Choroid plexus epithelial cell (primary cell): ENCODE results near the gene CCDC117.
"Not testable (repeated sequence)": the region's sequence is repeated elsewhere in the genome, so short reads cannot be mapped to it uniquely, and the experiment has no call there.

Source experiments
- DNase-seq: peaks from one replicate; pipeline ENCODE4 v3.0.0-alpha.2; 2010; ENCODE audit warnings: low read depth
- H3K4me3 ChIP-seq: 2 replicates; pipeline ENCODE4 v1.5.1; 2011; ENCODE audit warnings: low read depth, mild to moderate bottlenecking, control low read depth, low read length, moderate library complexity
- TF ChIP-seq, protein P1 (sequence below): conservative IDR thresholded peaks from 2 replicates; pipeline ENCODE4 v1.5.1; 2011; ENCODE audit warnings: low read depth, mild to moderate bottlenecking, control low read depth, inconsistent platforms, low read length, moderate library complexity

The CCDC117 gene

DNA sequence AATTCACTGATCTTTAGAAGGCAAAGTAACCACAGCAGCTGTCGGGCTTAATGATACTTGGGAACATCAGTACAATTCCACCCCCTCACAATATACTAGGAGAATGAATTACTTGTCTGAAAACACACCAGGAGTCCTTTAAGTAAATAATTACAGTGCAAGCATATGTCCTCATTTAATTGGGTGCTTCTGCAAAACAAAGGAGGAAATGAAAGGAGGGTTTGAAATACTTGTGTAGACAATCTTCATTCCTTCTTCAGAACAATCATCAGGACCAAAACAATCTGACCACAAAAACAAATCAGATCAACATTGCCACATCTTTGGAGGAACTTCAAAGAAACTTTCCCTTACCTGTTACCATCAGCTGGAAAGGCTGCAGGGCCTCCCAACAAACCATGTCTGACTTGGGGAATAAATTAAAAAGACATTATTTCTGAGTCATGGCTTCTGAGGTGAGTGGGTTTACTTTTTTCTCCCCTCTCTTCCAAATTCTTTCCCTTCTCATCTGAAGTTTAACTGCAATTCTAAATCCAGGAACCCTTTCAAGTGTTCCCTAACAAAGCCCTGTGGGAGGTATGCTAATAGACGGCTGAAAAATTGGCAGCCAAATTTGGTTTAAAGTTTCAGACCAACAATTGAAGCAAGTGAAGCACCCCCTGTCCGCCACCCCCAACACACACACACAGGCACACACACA lies 12.5 kb upstream of the CCDC117 start:
- peak; percentile 5 for DNase-seq
- no peak overlapping the region for H3K4me3 ChIP-seq
- TF ChIP-seq, protein P1, sequence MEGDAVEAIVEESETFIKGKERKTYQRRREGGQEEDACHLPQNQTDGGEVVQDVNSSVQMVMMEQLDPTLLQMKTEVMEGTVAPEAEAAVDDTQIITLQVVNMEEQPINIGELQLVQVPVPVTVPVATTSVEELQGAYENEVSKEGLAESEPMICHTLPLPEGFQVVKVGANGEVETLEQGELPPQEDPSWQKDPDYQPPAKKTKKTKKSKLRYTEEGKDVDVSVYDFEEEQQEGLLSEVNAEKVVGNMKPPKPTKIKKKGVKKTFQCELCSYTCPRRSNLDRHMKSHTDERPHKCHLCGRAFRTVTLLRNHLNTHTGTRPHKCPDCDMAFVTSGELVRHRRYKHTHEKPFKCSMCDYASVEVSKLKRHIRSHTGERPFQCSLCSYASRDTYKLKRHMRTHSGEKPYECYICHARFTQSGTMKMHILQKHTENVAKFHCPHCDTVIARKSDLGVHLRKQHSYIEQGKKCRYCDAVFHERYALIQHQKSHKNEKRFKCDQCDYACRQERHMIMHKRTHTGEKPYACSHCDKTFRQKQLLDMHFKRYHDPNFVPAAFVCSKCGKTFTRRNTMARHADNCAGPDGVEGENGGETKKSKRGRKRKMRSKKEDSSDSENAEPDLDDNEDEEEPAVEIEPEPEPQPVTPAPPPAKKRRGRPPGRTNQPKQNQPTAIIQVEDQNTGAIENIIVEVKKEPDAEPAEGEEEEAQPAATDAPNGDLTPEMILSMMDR, result no peak

DNA sequence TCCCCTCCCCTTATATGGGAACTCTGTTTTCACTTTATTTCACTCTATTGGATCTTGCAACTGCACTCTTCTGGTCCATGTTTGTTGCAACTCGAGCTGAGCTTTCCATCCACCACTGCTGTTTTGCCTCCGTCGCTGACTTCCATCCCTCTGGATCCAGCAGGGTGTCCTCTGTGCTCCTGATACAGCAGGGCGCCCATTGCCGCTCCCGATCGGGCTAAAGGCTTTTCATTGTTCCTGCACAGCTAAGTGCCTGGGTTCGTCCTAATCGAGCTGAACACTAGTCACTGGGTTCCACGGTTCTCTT lies 11.1 kb upstream of the CCDC117 start:
- DNase-seq, result no peak
- TF ChIP-seq, protein P1, result no peak
- H3K4me3 ChIP-seq, result no peak overlapping the region

DNA sequence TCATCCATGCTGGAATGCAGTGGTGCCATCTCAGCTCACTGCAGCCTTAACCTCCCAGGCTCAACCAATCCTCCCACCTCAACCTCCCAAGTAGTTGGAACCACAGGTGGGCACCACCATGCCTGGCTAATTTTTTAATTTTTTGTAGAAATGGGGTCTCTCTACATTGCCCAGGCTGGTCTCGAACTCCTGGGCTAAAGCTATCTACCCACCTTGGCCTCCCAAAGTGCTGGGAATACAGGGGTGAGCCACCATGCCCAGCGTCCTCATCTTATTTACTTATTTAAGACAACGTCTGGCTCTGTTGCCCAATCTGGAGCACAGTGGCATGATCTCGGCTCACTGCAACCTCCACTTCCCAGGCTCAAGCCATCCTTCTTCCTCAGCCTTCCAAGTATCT lies 10.5 kb upstream of the CCDC117 start:
- not testable (repeated sequence) for DNase-seq, H3K4me3 ChIP-seq

DNA sequence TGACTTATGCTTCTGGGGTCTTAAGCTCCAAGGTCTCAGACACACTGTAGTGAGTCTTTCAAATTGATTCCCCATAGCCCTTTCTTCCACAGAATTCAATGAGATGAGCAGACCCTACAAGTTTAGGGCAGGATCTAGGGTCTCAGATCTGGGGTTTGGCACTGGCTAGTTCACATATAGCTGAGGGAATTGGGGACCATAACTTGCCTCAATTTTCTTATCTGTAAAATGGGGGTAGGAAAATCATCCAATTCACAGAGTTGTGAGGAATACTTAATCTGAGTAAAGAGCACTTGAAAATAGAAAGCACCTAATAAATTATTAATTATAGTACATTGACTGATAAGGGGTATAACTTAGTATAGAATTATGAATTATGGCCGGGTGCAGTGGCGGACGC lies 5.9 kb upstream of the CCDC117 start:
- DNase-seq, result no peak
- TF ChIP-seq, protein P1, result no peak
- H3K4me3 ChIP-seq, result no peak overlapping the region

DNA sequence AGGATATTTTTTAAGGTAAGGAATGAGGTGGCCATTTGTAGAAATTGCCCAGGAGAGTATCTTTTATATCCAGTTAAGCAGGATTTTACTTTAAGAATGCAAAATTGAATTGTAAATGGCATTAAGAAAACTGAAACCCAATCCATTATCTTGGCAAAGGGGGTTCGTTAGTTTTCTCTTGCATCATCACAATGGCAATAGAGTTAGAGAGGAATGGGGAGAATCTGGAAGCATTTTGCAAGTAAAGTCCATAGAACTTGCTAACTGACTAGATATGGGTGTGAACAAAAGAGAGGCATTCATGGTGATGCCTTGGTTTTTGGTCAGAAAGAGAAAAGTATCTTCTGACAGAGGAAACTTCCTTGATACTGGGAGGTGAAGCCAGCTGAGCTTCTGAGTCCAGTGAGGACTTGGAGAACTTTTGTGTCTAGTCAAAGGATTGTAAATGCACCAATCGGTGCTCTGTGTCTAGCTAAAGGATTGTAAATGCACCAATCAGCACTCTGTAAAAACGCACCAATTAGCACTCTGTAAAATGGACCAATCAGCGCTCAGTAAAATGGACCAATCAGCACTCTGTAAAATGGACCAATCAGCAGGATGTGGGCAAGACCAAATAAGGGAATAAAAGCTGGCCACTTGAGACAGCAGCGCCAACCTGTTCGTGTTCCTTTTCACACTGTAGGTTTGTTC lies 3.6 kb upstream of the CCDC117 start:
- H3K4me3 ChIP-seq, result no peak overlapping the region
- no peak for DNase-seq
- TF ChIP-seq, protein P1, result no peak

DNA sequence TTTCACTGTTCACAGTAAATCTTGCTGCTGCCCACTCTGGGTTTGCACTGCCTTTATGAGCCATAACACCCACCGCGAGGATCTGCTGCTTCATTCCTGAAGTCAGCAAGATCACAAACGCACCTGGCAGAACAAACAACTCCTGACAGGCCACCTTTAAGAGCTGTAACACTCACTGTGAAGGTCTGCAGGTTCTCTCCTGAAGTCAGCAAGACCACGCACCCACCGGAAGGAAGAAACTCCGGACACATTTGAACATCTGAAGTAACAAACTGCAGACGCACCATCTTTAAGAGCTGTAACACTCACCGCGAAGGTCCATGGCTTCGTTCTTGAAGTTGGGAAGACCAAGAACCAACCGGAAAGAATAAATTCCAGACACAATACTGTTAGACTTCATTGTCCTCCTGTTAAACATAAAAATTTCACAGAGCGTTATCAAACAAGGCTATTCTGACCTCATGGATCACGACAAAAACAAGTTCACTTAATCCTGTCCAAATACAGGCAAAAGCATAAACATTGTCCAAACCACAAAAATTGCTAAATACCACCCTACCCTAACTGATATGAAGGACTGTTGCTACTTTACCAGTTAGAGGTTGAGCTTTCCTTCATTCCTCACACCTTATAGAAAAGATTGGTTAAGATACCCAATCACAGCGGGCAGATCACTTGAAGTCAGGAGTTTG lies 3.0 kb upstream of the CCDC117 start:
- TF ChIP-seq, protein P1, result no peak
- DNase-seq, result no peak
- no peak overlapping the region for H3K4me3 ChIP-seq

DNA sequence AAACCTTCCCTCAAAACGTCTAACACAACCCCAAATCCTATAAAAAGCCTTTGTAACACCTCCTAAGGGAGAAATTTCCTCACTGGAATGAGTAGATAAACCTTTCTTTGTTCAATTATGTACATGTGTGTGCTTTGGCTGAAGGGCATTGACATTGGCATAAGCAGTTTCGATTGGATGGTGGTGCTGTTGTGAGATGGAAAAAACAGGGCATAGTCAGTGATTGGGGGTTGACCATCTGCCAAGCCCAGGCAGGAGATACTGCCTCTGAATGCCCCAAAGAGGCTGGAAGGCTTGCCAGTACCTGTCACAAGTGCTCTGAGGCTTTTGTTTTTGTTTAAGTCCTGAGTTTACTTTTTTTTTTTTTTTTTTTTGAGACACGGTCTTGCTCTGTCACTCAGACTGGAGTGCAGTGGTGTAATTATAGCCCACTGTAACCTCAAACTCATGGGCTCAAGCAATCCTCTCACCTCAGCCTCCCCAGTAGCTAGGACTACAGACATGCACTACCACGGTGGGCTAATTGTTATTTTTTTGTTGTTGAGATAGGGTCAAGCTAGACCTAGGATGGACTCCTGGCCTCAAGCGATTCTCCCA lies 1.2 kb upstream of the CCDC117 start:
- no peak for DNase-seq

More for the DNA sequence above, 1.2 kb upstream of the CCDC117 start:
- TF ChIP-seq, protein P1, result no peak
- H3K4me3 ChIP-seq, result no peak overlapping the region
